AG08396 (cell line): ENCODE results near the gene DUSP12.

ENCODE experiments used
- DNase-seq: peaks from one replicate; pipeline ENCODE4 v3.0.0; 2012; ENCODE audit warnings: low spot score, mixed read lengths

The DUSP12 gene

DNA sequence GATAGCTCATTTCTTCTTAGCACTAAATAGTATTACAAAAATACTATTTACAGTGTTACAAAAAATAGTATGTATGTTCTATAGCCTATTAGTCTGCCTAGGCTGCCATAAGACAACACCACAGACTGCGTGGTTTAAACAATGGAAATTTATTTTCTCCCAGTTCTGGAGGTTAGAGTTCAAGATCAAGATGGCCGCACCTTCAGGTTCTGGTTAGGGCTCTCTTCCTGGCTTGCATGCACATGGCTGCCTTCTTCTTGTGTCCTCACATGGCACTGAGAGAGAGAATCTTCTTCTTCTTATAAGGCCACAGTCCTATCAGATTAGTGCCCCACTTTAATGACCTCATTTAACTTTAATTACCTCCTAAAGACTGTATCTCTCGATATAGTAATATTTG lies 20.7 kb downstream of the DUSP12 start:
- DNase-seq = no peak

DNA sequence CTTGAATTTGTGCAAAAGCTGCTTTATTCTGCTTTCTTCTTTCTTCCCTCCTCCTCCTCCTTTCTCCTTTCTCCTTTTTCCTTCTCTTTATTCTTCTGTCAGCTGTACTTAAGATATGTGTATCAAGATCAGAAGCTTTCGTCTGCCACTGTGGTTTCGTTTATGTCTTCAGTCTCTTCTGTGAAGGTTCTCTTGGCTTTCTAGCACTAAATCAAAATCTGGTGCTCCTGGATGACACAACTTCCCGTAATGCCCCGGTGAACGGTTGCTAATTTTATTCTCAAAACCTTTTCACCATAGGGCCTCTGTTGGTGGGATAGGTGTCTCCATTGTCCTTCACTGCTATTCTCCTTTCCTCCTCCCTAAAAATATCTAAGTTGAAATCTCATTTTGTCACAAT lies 21.6 kb downstream of the DUSP12 start:
- DNase-seq = no peak

DNA sequence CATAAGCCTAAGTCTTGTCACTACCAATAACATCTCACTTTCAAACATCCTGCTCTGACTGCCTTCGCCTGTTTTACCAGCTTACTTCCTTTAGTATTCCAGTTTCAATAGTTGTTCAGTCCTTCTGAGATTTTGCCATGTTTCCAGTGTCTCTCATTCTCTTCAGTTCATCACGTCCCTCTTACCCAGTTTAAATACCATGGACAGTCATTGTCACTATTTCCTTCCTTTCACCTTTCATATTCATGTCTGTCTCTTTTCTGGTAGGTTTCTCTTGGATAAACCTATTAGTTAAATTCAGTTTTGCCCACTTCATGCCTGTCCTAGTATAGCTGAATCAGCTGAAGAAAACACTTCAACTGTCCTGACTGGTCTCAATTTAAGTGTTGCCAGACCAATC lies 22.4 kb downstream of the DUSP12 start:
- no peak for DNase-seq

DNA sequence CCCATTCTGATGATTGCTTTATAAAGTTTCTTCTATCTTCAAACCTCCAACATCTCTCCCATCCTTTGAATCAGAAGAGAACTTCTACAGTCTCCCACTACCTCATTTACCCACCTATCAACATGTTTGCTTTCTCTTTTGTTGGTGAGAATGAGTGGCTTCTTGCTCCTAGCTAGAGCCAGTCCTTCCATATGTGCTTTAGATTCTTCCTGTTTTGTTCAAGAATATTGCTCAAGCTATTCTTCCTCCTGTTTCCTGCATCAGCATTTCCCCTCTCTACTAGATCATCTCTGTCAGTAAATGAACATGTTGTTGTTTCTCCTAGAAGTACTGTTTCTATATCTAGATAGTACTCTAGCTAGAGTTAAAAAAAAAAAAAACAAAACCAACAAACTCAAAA lies 22.8 kb downstream of the DUSP12 start:
- DNase-seq = no peak

DNA sequence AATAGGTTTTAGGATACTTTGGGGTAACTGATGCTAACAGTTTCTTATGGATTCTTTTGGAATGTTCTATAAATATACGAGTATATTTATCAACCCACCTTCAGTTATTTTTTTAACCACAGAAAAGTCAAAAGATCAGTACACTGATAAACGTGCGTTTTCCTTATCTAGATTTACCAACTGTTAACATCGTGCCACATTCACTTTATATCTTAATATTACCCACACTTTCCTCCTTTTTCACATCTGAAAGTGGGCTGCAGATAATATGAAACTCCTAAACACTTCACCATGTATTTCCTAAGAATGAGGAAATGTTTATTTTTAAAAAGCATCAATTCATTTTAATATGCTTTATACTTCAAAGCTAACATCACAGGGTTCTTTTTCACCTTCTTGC lies 24.2 kb downstream of the DUSP12 start:
- no peak for DNase-seq

DNA sequence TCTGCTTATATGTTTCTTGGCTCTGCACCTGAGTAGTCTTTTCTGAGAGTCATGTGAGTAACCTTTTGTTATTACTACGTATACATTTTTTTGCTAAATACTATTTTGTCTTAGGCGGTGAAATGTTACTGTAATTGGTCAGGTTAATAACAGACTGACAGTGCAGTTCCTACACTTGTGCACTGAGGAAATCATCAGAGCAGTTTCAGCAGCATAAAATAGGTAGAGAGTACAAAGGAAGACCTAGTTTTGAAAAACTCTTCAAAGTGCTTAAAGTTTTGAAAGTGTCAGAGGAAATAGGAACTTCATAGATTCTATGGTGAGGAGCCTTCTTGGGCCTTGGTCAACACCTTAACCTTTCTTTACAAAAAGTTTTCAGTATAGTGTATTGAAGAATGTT lies 27.7 kb downstream of the DUSP12 start:
- no peak for DNase-seq

DNA sequence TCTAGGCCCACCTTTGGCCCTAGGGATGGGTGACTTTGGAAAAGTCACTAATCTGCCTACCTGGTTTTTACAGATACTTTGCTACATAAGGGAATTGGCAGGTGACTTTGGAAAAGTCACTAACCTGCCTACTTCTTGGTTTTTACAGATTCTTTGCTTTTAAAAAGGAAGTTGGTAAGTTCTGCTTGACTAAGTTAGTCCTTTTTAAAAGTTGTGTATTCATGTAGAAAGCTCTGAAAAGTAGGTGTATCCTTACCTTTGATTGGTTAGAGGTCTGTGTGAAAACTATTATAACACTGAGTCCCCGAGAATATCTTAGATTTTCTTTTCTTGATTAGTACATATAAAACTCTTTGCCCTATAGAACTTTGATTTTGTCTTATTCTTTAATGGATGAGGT lies 28.9 kb downstream of the DUSP12 start:
- DNase-seq = no peak

DNA sequence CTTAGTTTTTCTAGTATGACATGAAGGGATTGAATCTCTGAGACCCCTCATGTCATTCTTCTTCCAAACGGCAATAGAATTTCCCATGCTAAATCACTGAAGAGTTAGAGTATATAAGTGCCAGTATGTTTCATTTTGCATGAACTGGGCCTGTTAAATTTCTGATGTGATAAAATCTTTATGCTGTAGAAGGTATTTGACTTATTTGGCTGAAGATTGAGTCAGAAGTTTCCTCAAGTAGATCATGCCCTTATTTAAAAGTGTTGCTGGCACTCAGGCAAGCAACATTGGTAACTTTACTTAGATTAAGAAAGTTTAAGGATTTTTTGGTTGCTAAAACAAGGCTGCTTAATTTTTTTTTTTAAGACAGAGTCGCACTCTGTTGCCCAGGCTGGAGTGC lies 29.8 kb downstream of the DUSP12 start:
- no peak for DNase-seq

DNA sequence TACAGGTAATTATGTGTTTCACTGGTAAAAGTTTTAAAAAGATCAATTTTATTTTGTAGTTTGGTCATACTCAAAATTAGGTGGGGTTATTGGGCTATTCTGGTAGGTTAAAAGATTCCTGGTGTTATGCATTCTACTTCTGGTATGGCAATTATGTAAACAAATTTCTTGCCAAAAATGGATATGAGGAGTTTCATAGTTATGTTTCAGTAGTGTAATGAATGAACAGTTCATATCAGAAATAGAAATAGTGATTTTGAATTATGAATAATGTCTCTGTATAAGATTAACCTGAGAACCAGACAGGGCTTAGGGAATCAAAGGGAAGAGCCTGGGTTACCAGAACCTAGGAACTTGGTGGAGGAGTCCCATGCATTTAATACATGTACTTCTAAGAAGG lies 32.4 kb downstream of the DUSP12 start:
- peak; percentile 14 for DNase-seq

DNA sequence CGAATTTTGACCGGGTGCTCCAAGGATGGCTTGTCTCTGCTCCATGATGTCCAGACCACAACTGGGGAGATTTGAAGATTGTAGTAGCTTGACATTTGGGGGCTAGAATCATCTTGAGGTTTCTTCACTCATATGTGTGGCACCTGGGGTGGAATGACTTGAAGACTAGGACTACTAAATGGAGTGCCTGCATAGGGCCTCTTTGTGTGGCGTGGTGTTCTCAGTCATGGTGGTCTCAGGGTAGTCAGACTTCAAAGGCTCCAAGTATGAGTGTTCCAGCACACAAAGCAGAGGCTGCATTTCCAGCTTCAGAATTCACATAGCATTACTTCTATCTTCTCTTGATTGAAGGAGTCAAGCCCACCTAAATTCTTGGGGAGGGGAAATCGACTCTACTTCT lies 33.3 kb downstream of the DUSP12 start:
- no peak for DNase-seq

DNA sequence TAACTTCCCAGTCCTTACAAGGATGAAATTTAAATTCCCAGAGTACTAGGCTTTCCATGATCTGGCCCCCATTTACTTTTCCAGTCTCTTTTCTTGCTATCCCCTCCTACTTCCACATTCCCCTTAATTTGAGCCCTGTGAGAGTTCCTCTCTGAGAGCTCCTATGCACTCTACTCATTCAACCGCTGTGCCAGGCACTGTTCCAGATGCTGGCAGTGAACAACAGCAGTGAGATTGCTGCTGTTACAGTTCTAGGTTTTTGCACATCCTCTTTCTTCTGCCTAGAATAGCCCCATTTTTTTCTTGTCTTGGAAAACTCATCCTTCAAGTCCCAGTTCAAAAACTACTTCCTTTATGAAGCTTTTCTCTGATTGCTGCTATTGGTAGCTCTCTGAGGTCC lies 35.4 kb downstream of the DUSP12 start:
- no peak for DNase-seq

DNA sequence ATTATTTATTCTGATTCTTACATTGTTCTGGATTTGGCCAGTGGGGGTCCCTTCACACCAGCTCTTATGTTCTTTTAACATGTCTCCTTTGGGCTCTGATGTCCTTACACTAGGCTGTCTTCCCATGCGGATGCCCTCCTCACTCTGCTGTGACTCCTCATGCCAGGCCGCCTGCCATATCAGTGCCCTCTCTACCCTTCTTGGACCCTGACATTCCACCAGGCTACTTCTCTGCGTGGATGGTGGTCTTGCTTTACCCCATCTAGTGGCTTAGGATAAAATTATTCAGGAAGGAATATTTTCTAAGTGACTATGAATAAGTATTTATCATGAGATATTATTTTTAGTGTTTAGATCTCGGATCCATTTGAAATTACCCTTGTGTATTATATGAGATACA lies 37.8 kb downstream of the DUSP12 start:
- no peak for DNase-seq

DNA sequence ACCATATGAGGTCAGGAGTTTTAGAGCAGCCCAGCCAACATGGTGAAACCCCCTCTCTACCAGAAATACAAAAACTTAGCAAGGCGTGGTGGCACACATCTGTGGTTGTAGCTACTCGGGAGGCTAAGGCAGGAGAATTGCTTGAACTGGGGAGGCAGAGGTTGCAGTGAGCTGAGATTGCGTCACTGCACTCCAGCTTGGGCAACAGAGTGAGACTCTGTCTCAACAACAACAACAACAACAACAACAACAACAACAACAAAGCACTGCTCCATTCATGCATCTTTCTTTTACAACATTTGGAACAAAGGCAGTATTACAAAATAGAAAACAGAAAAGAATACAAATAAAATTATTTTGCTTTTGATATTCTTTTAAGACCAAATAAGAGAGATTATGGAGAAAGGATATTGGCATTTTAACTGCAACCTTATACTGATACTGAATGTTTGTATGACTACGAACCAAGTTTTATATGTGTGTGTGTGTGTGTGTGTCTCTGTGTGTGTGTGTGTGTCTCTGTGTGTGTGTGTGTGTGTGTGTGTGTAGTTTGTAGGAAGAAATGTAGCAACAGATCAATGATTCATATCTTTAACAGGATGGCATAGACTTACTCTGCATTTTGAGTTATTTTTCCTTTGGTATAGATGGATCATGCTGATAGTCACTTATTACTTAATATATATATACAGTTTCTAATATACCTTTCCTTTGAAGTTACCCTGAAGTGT lies 41.2 kb downstream of the DUSP12 start:
- no peak for DNase-seq

DNA sequence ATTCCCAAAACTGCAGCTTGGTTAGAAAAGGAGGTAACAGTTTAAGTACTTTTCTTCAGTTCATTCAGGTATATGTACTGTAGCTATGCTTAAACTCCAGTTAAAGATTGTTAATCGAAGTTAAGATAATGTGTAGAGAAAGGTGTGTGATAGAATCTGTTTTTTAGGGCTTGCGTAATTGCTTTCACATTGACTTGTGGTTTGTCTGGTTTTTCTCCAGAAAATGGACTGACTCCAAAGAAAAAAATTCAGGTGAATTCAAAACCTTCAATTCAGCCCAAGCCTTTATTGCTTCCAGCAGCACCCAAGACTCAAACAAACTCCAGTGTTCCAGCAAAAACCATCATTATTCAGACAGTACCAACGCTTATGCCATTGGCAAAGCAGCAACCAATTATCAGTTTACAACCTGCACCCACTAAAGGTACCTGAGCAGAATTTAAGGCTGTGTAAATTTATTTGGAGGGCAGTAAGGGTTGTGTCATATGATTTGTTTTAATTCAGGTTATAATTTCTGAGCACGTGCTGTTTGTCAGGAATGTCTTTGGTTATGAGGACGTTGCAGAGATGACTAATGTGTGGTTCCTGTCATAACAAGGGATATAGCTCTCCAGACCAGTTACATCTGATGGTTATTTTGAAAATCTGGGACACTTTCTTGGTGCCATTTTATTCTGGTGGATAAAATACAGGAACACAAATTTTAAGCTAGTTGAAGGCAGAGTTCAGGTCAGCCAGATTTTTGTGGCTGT lies 42.5 kb downstream of the DUSP12 start:
- DNase-seq = peak; percentile 5

DNA sequence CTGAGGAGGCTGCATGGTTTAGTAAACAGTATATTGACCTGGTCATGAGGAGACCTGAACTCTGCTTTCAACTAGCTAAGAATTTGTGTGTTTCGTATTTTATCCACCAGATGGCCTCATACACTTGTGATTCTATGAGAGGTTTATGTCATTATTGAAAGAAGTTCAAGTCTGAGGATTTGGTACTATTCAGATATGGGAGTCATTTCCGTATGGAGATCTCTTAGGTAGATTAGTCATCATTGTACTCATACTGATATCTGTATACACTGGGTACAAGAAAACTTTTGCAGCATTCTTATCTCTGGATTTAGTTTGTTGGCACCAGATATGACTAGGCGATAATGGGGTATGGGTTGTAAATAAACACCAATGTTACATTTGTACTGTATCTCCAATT lies 43.2 kb downstream of the DUSP12 start:
- DNase-seq = peak; percentile 43

DNA sequence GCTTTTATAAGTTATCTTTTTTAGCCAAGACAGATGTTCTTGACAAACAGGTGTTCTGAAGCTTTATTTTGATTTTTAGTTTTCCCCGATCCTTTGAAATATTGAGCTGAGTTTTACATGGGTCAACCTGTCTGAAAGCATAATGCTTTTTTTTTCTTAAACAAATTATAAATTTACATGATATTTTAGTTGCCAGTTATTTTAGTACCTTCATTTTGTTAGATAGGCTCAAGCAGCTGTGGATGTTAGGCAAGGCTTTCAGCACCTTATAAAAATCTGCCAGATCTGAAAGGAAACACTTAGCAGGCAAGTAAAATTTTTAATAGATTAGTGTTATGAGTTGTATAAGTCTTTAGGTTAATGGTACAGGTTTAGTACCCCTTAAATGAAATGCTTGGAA lies 50.2 kb downstream of the DUSP12 start:
- DNase-seq = no peak

DNA sequence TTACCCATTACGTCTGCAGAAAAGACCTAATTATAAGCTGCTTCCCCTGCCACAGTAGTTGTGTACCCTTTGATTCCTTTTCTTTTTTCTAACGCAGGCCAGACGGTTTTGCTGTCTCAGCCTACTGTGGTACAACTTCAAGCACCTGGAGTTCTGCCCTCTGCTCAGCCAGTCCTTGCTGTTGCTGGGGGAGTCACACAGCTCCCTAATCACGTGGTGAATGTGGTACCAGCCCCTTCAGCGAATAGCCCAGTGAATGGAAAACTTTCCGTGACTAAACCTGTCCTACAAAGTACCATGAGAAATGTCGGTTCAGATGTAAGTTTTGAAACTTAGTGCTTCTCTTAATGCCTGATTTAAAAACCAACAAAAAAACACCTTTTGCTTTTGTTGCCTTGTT lies 52.4 kb downstream of the DUSP12 start:
- no peak for DNase-seq

DNA sequence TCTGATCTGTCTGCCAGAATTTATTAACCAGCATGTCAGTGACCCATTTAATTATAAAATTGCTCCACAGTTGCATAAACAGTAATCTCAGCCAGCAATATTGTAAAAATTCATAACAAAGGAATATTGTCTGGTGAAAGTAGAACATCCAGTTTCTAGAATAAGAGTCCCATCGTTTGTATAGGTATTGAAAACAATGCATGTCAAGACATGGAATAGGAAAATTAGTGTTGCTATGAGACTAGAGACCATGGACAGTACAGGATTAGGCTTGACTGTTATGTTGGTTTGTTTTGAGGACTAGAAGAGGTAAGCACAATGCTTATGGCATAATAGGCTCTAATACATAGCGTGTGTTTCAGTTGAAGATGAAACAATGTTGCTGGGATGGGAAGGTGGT lies 53.6 kb downstream of the DUSP12 start:
- DNase-seq = no peak

DNA sequence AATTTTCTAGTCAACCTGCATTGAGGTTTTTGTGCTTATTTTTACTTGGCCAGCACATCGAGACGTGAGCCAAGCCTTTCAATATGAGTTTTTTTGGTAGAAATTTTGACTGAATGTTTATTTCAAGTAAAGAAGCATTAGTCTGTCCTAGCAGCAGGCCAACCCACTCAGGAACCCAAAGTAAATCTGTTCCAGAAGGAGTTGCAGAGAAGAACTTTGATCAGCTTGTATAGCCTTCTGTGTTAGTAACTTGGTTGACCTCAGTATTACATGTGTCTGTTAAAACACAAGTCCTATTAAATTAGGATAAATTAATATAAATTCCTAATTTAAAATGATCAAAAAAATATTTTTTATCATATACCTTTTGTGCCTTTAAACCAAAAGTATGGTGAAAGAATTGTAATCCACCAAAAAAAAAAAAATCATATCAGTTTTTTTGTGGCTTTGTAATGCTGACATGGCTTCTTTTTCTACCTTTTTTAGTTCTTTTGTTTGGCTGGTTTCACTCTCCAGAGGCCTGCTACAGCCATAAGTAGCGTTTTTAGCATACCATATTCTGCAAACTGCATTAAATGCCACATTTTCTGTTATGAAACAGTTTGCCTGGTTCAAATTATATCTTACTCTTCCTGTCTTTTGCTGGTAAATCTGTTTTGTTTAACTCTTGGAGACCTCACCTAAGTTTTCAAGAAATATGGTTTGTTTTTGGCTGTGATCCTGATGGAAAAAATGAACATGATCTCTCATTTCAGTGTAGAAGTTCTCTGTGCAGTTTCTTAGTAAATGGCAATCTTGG lies 56.0 kb downstream of the DUSP12 start:
- no peak for DNase-seq
